ENCODE data around the gene CDHR4.
"Not testable (repeated sequence)": the region's sequence is repeated elsewhere in the genome, so short reads cannot be mapped to it uniquely, and the experiment has no call there.

The CDHR4 gene, protein sequence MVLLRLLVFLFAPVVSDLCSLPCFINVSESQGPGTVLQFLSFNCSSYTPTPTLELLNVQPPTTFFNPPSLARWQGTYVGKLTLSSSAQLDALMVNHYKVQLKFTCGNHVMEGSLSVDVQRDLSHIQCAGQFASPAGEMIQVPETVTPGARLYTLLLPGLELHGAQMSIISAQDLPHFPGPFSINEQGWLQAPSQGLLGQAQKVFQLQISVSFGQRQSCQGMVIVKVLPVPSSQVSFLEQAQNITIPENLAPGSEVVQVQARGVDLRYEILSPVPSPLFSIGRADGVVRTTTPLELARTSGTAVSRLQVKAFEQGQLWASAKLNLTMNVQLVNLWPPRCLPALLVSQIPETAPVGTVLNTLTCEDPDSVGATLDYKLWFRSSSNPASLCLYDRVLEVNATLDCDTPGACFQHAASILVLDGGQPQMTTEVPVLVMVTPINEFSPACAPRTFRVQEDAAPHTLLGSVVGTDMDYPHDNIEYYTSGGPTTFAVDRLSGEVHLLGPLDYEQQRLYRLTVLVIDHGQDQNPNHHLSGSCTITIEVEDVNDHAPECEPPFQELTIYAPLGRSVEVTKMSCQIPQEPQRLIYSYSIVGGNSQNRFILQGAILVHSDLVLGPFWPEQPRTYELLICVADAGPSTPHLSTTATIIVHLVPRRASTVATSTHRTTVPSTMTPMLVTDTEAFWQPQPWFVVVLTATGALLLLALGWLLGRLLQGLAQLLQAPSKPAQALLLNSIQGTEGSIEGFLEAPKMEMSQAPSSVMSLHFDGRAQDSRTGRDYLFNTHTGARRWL

DNA sequence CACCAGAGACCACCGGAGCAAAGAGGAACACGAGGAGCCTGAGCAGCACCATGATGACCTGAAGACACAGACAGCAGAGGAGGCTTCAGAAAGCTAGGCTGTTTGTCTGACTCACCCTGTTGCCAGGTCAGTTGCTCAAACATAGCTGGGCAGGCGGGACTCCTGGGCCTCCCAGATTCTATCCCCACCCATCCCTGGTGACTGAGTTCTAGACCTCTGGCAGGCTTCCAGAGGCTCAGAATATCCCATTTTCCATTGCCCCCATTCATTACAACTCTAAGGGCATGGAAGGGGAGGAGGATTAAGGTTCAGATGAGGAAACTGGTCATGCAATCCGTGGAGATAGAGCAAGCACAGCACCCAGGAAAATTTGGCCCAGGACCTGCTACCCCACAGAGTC is at the start of gene CDHR4:
Gene CDHR4 (minus strand): TSS at position 113 of the 400 bp plus-strand sequence. CDS start 61 bp downstream, at position 52.
- DNase-seq (ENCODE audit: low read depth), result no peak

DNA sequence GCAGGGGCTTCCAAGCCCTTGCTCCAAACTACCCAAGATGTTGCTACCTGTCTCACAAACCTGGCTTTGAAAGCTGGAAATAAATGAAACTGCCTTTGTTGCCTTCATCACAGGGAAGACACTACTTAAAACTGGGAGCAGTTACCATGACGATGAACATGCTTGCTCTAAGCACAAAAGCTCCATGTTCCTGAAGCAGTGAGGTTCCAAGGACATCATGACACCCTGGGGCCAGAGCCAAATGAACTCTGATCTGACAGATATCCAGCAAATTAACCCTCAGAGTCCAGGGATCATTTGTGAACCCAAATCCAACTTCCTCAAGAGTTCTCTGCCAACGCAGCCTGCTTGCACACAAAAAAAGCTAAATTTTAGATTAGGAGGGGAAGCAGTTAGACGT is 46.0 kb upstream of the CDHR4 start:
- DNase-seq (ENCODE audit: low read depth), result no peak

DNA sequence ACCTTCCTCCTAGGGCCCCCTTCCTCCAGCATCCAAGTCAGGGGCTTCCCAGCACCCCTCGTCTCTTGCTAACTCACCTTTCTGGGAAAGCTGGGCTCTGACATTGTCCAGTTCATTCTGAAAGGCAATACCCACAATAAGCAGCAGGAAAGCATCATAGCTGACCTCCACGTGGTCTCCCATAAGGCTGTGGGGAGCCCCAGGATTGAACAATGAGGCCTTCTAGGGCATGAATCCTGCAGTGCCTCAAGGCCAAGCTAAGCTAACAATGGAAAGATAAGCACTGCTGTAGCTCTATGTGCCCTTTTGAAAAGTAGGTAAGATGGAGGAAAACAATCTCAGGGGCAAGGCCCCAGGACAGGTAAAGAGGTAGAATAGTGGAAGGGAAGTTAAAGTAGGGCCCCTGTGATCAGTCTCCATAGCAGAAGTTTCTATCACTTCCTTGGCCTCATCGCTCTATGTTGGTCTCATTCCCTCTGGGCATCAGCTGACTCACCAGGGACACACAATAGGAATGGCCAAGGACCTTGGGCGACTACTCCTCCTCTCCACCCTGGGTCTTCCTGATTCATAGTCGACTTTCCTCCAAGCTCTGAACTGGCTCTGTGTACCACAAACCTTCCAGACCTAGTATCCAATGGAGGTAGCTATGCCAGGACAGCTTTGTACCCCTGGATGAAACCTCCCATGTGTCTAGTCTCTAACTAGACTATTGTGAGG is 45.0 kb upstream of the CDHR4 start:
- DNase-seq (ENCODE audit: low read depth), result no peak

DNA sequence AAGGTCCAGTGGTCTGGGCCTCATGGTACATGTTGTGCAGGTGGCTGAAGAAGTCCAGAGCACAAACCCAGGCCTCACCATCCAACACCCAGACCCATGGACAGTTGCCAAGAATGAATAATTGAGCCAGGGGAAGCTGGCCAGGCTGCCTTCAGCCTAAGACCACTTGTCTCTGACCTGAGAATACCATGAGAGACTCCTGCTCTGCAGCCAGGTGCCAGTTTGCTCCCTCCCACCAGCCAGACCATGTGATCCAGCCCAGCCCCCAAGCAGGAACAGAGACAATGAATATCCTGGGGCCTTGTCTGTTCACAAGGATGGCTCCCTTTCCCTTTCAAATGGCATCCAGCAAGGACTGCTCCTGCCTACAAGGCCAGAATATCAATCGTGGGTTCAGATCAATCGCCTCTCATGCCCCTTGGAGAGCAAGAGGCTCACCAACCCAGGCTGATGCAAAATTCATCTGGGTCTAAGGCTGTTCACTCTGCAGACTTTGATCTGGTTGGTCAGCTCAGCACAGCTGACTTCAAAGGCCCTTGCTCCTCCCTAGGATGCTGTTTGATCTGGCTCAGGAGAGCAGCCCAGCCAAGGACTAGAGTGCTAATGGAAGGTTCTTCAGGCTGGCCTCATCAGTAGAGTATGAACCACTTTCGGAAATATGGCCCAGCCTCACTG is 43.3 kb upstream of the CDHR4 start:
- DNase-seq (ENCODE audit: low read depth), result no peak

DNA sequence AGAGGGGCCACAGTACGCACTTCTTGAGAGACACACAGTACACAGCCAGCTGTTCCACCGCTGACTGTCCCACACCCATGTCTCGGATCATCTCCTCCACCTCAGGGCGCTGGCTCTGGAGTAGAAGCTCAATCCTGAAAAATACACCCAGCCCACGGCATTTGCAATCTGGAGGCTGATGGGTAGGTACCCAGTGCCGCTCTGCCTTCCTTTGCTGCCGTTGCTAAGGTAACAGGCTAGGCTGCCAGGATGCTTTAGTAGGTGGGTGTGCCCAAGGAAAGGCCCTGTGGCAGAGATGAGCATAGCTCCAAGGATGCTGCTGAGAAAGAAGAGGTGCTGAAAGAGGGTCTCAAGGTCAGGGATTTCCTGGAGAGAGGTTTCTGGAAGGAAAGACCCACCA is 42.1 kb upstream of the CDHR4 start:
- DNase-seq (ENCODE audit: low read depth), result no peak

DNA sequence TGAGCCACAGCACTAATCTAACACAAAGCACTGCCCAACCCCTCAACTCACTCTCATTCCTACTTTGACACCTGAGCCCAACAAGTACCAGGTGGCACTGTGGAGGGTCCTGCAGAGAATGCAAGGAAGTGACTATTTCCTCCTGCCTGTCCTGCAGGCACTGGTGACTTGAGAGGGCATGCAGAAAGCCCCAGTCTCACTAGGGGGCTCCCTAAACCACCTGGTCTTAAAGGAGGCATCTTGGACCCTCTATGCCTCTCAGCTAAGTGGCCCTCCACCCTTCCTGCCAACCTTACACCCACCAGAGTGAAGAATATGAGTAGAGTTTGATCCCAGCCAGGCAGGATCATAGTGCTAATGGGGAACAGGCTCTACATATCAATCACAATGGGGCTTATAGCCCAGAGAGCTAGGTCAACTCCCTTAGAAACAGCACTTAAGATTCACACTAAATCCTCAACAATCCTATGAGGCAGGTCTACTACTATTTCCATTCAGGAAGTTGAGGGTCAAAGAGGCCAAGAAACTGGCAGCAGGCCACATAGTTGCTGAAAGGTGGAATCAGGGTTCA is 41.5 kb upstream of the CDHR4 start:
- DNase-seq (ENCODE audit: low read depth), result no peak

DNA sequence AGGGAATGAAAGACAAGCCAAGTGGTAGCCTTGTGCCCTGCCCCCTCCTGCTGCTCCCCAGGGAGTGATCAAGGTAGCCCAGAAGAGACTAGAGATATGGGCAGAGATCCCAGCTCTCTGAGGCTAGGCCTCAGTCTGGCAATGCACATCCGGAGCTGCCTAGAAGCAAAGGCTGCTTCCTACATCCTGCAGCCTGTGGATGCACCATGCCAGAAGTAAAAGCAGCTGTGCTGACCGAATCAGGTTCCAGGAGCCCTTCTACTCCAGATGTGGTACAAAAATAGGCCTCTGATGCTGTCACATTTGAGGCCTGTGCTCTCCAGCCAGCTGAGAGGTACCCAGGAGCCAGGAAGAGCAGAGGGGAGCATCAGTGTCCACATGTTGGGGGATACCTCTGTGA is 40.7 kb upstream of the CDHR4 start:
- no peak for DNase-seq (ENCODE audit: low read depth)

DNA sequence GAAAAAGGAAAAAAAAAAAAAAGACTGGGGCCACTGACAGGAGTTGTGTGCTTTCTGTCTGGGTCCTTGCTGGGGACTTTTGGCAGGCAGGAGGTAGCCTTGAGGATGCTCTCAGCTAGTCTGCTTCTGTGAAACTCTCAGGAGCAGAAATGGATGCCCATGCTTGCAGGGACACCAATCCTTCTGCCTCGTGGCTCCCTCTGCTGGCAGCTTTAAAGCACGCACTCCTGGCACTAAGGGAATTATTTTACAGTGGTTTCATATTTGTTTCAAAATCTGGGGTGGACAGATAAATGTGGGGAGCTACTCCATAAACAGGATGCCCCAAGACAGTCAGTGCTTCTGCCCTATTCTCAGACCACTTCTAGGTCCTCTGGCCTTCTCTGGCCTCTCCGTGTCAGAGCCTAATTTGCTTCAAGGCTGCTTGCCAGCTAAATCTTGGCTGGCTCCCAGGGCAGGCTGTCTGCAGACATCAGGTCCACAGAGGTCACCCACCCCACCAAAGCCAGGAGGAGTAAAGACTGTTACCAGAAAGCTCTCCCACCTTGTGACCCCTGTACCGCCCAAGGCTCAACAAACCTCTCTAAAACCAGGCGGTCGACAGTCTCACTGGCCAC is 39.6 kb upstream of the CDHR4 start:
- DNase-seq (ENCODE audit: low read depth), result peak; percentile 68

DNA sequence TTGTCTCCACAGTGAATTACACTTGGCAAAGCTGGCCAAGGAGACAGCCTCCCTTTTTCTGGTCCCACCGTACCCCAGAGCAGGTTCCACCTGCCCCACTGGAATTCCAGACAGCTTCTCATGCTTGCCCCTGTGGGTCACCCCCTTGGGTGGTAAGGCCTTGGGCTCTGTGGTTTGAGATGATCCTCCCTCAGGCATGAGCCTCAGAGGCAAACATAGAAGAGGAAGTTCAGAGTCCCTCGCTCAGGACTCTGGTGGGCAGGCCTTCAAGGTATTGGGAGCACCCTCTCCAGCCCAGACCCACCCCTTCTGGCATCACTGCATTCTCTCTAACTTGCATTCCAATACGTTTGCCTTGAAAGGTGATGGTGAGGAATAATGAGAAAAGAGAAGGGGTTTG is 31.7 kb upstream of the CDHR4 start:
- DNase-seq (ENCODE audit: low read depth), result no peak

DNA sequence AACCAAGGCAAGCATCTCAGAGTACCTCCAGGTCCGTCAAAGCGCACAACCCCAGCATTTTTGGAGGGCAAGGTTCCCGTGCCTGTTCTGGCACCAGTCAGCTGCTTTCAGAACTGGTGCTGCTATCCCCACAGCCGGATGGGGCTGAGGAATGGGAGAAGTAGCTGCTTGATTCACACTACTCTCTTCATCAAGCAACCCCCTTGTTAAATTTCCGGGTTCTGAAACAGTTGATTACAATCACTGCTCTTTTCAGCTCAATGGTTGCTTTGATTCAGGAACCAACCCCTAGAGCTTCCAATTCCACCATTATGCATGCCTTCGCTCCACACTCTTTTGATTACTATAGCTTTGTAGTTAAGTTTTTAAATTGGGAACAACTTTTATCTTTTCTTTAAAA is 26.3 kb upstream of the CDHR4 start:
- DNase-seq (ENCODE audit: low read depth), result no peak

DNA sequence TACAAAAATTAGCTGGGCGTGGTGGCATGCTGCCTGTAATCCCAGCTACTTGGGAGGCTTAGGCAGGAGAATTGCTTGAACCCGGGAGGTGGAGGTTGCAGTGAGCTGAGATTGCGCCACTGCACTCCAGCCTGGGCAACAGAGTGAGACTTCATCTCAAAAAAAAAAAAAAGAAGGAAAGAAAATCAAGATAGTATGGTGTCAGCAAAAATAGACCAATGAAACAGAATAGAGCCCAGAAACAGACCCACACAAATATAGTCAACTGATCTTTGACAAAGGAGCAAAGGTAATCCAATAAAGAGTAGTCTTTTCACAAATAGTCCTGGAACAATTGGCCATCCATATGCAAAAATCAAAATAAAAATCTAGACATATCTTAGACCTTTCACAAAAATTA is 23.5 kb upstream of the CDHR4 start:
- not testable (repeated sequence) for DNase-seq (ENCODE audit: low read depth)

DNA sequence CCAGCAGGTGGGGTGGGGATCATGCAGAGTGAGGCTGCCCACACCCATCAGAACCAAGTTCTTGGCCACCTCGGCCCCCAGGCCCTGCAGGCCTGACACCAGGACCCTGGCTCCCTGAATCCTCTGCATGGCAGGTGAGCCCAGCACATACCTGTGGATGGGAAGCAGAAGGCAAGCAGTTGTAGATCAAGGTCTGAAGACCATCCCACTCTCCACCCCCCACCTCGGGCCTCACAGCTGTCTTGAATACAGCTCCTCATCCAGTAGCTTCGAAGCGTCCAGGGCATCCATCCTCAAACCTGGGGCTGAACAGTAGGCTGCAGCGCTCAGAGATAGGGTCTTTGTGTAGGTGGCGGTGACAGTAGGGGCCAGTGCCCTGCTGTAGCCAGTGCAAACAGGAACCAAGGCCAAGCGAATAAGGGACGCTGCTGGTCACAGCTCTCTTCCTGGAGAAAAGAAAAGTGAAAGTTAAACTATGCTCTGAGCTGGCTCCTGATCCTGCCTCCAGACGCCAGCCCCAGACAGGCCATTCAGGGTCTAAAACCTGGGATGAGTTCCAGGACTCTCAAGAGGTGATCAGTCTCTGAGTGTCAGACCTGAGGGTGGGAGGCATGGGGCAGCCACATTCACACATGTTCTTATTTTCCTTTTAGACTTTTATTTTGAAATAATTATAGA is 14.0 kb upstream of the CDHR4 start, which contains the start of gene UBA7:
Gene UBA7 (minus strand): TSS at position 457 of the 678 bp plus-strand sequence. CDS start 166 bp downstream, at position 291.
- no peak for DNase-seq (ENCODE audit: low read depth)

DNA sequence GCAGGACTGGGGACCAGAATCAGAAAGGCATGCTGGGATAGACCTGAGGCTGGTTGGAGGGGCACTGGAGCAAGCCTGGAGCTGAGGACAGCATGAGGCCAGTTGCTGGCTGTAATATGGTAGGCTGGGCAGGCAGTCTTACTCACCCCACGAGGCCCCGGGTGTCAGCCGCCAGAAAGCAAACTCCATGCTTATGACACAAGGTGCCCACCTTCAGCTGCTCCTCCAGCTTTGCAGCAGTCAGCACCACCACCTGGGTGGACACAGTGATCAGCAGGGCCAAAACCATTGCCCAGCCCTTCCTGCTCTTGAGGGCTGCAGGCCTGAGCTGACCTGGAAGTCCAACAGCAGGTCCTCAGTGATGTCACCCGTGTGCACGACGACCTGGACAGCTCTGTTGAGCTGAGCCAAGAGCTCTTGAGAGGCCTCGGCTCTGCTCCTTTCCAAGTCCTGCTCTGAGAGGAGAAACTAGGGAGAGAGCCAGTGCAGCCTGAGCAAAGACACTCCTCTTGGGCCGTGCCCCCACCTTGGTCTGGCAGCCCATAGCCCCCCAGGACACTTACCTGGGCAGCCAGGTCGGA is 13.3 kb upstream of the CDHR4 start:
- DNase-seq (ENCODE audit: low read depth), result no peak

DNA sequence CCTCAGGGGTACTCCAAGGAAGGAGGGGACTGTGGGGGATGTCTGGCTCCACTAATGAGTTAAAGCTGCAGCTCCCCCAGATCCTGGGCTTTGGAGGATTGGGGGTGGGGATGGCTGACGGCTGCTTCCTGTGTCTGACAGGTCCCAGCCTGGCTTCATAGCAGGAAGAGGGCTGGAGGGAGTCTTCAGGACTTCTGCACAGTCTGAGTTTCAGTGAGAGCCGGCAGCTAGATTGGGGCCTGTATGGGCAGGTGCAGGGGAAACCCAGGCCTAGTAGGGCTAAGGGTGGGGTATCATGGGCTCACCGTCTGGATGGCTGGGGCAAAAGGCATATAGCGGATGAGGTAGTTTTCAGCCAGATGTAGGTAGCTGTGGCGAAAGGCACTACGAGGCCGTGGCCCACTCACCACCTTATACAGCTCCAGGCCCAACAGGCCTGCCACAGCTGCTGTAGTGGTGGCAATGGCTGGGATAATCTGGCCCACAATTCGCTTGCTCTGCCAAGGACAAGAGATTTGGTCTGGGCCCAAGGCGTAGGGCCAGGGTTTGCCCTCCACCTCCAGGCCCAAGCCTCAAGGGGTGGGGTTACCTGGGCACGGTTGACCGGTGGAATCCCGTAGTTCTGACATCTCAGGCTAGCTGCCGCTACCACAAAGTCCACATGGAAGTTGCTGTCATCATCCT is 7.9 kb upstream of the CDHR4 start:
- DNase-seq (ENCODE audit: low read depth), result no peak

DNA sequence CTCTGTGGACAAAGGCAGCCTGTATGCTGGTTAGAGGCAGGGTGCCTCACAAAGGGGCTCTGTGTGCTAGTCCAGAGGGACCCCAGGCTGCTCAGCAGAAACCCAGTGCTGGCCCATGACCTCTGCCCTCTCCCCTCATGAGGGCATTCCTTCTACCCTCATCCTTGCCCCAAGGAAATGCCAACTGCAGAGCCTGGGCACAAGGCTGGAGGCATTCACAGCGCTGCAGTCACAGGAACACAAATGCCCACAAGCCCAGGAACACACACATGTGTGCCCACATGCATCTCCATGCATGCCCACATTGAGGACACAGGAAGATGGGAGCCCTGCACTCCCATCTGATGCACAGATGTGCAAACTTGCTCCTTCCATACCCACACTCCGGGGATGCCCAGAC is 7.2 kb upstream of the CDHR4 start:
- DNase-seq (ENCODE audit: low read depth), result no peak

DNA sequence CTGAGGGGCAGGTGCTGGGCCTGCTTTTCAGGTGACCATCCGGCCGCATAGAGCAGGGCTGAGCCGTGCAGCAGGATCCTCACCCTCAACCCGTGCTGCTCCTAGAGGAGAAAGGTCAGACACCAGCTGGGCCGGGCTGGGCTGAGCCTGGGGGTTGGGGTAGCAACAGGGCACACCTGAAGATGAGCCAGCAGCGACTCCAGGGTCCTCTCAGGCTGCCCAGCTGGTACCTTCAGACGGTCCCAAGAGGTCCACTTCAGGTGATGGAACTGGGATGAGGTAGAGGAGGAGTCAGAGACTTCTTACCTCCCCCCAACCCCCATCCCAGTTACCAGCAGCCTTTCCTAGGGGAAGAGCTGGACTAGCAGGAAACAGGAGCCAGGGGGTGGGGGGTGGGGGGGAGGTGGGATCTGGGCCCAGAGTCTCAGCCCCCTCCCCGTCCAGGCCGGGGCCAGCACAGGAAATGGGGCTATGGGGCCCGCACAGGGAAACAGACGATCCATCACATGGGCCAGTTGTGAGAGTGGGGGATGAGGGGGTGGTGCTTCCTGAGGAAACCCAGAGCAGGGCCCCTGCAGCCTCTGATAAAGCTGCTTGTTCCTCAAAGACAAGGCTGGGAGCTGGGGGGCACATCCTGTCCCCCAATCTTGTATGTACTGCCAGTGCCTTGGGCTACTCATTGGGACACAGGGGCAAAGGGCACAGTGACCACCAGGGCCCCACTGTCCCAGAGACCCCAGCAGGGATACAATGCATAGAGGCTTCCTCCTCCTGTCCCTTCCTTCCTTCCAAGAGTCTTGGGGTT is 6.4 kb upstream of the CDHR4 start:
- DNase-seq (ENCODE audit: low read depth), result no peak

DNA sequence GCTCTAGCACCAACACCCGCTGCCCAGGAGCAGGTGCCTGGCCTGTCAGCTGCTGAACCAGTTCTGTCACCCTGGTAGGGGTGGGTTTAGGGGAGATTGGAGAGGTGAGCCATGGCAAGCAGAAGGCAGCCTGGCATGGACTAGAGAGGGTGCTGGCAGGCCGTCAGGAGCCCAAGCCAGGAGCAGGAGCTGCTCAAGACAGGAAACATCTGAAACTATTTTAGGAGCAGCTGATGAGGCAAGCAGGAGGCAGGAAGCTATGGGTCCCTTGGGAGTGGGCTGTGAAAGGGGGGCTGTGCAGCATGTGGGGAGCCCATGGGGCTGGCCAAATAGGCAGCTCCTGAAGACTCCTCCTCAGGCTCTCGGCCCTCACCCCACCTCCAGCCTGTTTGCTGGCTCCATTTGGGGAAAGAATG is 5.7 kb upstream of the CDHR4 start:
- no peak for DNase-seq (ENCODE audit: low read depth)

DNA sequence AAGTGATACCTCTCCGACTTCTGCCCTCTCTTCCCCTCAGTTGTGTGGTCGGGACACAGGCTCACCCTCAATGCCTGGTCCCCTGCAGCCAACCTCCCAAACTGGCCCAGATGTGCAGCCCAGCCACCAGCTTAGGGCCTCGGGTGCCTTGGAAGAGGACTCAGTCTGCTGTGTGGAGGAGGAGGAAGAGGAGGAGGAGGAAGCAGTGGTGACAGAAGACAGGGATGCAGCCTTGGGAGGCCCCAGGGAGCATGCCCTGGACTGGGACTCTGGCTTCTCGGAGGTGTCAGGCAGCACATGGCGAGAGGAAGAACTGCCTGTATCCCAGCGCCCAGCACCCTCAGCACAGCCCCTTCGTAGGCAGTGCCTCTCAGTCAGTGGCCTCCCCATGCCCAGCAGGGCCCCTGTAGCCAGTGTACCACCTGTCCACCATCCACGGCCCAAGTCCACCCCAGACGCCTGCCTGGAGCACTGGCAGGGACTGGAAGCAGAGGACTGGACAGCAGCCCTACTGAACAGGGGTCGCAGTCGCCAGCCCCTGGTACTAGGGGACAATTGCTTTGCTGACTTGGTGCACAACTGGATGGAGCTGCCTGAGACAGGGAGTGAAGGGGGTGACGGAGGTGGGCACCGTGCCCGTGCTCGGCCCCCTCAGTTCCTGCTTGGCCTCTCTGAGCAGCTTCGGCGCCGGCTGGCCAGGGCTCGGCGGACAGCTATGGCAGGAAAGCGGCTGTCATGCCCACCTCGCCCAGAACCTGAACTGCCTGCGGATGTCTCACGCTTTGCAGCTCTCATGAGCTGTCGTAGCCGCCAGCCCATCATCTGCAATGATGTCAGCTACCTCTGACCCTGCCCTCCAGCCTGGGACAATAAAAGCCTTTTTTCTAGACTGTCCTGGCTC is 4.7 kb upstream of the CDHR4 start:
- DNase-seq (ENCODE audit: low read depth), result no peak
